Stimulated activated CD8-positive, alpha-beta memory T cell treated with anti-CD3 and anti-CD28 coated beads, Interleukin-12 subunit alpha, Interleukin-12 subunit beta, amount 100 ng/mL, for 1 hour (primary cell): ENCODE measurements around the gene GIPC2.
"Not testable (repeated sequence)": the region's sequence is repeated elsewhere in the genome, so short reads cannot be mapped to it uniquely, and the experiment has no call there.

ENCODE experiments used
- DNase-seq: peaks from one replicate; pipeline ENCODE4 v3.0.0-alpha.2; 2020; ENCODE audit warnings: low read depth

Gene GIPC2

DNA sequence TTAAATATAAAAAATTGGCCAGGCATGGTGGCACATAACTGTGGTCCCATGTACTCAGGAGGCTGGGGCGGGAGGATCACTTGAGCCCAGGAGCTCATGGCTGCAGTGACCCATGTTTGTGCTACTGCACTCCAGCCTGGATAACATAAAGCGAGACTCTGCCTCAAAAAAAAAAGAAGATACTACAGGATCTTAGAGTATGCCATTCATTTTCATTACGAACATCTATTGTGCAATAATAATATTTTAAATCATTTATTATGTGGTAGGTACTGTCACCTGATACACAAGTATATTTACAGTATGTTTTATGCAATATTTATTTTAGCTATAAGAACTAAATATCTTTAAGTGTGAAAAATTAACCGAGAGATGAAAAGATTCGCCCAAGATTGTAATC is 9.3 kb upstream of the GIPC2 start:
- DNase-seq = no peak

DNA sequence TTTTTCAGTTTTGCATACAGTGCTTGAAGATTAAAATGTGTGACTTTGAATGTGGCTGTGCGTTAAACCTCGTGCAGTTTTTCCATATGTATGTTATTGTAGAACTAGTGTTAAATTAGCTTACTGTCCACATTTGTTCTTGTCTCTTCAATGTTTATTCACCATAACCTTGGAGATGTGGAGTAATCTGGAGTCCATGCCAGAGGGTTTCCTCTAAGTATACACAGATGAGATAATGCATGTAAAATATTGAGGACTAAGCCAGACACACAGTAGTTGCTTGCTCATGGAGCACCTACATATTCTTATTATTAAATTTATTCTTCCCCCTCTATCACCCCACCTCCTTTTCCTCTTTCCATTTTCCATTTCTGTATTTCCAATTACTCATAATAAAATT is 7.7 kb upstream of the GIPC2 start:
- DNase-seq = no peak

DNA sequence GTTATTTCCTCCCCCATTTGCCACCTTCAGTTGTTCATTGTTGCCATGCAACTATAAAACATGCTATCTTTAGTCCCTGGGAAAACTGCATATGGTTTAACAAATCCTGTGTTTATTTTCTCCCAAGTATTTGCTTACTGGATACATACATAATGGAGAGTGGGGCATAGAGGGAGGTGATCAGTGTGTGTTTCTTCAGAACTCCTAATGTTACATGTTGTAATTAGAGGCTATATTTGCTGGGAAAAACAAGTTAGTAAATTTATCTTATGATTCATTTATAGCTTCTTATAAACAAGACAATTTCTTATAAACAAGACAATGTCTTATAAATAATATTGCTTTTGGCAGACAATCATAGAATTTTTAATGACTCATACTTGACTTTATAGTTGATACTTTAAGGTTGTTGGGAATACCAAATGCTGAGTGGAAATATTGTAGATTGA is 7.3 kb upstream of the GIPC2 start:
- DNase-seq = no peak

DNA sequence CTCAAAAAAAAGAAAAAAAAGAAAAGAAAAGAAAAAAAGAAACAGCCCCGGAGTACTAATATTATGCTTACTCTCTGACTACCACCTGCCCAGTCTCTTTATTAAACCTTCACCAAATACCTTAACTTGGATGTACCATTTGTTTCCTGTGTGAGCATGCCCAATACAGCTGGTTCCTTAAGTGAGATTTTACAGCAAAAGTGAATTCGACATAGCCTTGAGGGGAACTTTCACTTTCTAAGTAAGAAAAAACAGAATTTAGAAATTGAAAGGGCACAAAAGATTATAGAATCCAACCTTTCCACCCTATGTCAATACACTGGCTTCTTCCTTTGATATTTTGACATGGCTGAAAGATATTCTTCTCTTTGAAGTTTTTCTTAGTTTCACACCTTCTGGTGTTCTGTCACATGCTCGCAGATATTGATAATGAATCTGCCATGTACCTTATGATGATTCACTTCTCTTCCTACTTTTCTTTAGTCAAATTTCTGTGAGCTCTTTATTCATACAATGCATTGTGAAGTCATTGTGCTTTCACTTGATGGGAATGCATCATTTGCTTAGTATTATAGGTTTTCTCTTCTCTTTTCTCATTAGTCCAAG is 5.2 kb upstream of the GIPC2 start:
- no peak for DNase-seq

DNA sequence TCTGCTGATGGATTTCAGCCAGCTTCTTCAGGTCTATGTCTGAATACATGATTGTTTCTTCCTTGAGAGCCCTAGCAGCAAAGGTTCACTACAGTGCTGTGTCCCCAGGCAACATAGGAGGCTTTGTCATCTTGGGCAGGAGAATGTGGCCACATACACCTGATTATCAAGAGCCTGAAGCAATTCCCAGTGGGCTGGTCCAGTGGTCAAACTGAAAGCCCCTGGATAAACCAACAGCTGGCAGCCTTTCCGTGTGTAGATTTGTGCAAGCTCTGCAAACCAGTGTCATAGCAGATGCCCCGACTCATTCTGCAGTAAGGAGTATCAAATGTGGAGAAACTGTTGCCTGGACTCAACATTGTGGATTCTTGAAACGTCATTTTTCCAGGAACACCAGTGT is 2.3 kb upstream of the GIPC2 start:
- DNase-seq = no peak

DNA sequence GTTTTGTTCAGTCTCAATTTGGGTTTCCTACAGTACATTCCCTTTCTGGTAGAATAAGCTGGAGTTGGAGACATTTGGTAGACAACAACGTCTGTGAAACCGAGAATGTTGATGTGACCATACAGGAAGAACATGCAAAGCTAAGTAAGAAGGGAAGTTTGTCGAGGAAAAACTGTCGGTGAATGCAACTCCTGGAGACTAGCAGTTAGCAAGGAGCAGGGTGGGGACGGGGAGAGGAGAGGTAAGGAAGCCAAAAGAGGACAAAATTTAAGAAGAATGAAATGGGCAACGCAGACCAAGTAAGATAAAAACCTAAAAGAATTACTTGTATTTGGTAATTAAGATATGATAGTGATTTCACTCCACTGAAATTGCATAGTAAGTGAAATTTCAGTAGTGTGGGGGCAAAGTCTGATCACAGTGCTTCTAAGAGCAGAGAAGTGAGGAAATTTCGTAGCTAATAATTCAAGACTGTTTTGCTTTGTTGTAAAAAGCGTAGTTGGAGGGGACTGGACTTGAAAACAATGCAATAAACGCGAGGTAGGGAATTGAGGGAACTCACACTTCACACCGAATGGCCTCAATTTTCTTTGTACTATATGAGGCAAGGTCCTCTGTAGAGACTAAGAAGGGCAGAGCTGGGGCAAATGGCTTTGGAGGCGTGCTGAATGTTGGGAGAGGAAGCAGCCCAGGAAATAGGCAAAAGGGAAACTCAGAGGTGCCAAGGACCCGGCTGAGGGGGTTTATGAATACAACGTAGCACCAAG is 787 bp upstream of the GIPC2 start:
- DNase-seq = no peak

DNA sequence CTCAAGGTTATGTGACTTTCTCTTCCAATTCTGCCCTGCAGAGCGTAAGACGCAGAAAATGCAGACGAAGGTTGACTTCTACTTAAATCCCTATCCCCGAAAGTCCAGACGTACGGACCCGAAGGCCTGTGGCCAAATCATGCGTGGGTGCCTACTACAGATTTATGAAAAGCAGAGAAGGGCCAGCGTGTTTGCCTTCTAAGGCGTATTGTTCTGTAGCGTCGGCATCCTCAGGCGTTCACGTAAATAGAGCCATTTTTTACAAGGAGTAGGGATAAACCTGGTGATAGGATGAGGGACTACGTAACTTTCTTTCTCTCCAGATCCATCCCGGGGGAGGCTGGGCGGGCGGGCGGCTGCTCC is 222 bp upstream of the GIPC2 start:
- DNase-seq = no peak

DNA sequence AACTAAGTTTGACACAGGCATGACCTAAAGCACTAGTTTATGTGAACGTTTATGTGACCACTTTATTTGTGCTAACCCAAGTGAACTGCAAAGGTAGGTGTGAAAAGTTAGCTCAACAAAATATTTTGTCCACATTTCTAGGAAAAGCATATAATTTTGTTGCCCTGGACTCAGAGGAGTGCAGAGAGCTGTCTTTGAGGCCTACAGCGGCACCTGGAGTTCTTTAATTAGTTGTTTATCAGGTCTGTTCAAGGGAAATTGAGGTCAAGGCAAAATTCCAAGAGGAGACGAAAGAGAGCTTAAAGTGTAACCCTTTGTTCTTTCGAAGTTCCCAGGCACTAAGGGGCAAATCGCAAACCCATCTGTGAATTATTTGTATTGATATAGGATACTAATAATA is 1.3 kb downstream of the GIPC2 start:
- DNase-seq = no peak

DNA sequence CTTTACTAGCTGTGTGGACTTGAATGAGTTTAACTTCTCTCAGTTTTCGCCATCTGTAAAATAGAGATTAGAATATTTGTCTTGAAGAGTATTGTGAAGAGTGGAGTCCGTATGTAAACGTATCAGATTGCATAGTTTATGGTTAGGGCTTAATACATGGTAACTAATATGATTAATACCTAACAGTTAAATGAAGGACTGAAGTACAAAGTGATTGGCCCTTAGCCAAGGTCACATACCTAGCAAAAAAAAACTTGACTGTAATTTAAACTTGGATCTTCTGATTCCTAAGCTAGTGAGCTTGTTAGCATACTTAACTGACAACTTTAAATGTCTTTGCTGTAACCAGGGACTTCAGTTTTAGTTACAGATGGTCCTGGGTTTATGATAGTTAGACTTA is 1.9 kb downstream of the GIPC2 start:
- DNase-seq = no peak

DNA sequence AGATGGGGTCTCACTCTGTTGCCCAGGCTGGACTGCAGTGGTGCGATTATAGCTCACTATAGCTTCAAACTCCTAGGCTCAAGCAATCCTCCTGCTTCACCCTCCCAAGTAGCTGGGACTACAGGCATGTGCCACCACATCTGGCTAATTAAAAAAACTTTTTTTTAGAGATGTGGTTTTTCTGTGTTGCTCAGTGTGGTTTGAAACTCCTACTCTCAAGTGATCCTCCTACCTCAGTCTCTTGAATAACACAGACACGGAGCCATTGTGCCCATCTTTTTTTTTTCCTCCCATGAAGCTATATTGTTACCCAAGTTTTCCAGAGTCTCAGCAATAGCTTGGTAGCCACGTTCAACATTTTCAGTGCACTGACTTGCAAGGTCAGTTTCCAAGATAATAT is 2.7 kb downstream of the GIPC2 start:
- no peak for DNase-seq

DNA sequence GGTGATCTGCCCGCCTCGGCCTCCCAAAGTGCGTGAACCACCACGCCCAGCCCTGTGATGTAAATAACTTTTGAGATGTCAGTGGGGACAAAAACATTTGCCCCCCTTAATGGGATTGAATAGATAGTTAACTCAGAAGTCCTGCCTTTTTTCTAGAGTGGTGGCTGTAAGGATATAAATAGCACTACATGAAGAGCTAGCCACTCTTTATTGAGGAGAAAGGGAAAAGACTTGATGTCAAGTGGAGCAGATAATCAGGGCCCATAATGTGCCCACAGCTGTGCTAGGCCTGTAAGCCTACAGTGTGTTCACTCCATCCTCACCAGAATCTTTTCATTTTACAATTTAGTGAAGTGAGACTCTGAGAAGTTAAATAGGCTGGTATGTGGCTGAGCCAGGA is 3.6 kb downstream of the GIPC2 start:
- DNase-seq = no peak

DNA sequence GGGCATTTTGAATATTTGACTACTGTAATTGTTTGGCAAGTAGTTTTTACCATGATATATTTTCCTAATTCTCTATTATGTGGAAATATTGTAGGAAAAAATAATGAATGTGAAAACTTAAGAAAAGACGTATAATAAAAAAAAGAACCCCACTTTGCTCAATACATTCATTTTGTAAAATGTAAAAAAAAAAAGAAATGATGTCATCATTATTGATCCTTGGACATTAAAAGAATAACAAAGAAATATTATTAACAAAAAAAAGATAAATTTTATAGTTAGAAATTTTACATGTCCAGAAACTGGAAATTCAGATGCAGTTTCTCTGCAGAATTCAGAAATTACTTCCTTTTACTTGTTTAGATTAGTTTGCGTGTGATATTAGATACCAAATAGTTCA is 5.2 kb downstream of the GIPC2 start:
- DNase-seq = no peak

DNA sequence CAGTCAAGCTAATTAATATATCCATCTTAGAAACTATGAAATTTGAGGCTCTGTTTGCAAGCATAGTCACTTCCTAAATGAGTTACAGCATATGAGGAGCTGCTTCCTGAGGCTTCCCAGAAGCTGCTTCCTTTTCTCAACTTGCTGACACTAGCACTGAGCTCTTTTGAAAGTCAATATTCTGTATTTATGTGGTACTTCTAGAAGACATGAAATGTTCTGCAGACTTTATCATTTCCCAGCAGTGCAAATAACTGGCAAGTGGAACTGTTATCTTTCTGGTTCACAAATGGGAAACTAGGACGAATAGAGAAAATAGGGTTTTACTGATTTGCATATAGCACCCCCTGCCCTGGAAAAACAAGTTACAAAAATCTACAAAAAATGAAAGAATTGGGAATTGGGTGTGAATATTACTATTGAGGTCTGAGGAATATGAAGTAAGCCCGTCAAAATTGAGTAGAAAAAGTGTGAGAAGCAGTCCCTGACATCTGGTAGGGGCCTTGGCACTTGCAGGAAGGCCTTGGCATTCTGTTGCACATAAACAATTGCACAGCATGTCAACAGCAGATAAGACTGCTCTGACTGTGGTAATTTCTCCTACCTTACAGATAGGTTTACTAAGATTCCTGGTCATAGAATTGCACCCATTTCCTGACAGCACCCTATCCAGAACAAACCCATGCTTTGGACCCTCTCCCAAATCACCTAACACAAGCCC is 7.1 kb downstream of the GIPC2 start:
- no peak for DNase-seq

DNA sequence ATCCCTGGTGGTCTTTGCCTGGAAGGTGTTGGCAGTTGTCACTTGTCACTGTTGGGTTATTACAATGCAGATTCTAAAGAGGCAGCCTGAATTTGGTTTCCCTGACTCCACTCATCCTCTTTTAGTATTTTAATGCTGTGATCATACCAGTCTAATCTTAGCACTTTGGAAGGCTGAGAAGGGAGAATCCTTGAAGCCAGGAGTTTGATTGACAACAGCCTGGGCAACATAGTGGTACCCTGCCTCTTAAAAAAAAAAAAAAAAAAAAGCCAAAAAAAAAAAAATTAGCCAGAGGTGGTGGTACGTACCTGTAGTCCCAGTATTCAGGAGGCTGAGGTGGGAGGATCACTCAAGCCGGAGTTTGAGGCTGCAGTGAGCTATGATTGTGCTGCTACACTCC is 7.7 kb downstream of the GIPC2 start:
- no peak for DNase-seq

DNA sequence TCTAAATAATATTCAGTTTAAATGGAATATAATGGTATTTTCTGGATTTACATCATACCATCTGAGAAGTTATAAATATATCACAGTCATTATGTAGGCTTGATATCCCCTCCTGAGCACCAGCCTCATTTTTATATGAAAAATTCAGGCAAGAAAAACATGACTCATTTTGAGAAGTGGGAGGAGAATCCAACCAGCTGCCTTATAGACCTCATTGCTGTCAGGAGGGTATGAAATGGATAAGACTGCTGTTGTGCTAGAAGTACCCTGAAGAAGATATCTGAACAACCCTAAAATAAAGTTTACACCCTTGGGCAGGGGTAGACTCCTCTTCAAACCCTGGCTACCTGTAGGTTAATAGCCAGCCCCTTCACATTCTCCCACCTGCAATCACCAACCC is 8.8 kb downstream of the GIPC2 start:
- DNase-seq = no peak

DNA sequence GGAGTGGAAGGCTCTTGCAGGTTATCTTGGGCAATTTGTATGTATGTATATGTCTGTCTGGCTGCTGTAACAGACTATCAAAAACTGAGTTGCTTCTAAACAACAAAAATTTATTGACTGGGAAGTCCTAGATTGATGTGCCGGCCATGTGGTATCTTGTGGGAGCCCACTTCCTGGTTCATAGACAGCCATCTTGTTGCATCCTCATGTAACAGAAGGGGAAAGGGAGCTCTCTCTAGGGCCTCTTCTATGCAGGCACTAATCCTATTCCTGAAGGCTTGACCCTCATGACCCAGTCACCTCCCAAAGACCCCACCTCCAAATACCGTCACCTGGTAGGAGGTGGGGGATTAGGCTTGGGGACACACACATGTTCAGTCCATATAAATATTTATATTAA is 9.2 kb downstream of the GIPC2 start:
- no peak for DNase-seq

DNA sequence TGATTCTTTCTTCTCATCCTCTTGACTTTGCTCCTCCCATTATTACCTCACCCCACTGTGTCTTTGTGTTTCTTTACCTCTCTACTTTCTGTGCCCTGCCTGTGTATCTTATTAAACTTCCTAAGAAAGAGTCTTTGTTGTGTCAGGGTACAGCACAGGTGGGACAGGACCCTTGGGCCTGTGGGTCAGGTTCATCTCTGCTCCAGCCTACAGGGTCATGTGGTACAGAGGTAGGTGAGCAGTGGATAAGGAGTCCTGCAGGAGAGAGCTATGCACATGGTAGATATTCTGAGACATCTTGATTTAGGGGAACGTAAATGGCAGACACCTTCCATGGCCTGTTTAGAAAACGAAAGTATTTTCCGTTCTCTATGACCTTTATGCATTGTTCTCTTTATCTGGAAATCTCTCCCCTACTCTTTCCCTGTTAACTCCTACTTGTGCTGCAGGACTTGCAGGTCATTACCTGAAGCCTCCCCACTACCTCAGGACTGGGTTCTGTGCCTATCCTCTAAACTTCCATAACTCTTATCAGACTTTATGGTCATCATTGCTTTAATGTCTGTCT is 9.9 kb downstream of the GIPC2 start:
- no peak for DNase-seq

DNA sequence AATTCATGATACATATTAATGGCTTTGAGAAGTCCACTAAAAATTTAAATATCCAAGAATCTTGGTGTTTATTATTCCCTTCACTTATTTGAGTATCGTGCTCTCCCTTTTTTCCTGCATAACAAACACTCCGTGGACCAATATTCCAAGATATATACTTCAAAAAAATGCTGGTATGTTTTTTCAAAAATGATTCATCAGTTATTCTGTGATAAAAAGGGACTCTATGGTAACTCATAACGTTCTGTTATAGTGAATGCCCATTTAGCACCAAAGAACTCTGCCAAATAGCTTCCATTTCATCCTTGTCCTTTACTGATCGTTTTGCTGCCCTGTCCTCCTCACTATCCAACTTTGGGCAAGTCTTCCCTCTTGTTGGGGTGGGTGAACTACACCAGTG is 12.9 kb downstream of the GIPC2 start:
- DNase-seq = no peak

DNA sequence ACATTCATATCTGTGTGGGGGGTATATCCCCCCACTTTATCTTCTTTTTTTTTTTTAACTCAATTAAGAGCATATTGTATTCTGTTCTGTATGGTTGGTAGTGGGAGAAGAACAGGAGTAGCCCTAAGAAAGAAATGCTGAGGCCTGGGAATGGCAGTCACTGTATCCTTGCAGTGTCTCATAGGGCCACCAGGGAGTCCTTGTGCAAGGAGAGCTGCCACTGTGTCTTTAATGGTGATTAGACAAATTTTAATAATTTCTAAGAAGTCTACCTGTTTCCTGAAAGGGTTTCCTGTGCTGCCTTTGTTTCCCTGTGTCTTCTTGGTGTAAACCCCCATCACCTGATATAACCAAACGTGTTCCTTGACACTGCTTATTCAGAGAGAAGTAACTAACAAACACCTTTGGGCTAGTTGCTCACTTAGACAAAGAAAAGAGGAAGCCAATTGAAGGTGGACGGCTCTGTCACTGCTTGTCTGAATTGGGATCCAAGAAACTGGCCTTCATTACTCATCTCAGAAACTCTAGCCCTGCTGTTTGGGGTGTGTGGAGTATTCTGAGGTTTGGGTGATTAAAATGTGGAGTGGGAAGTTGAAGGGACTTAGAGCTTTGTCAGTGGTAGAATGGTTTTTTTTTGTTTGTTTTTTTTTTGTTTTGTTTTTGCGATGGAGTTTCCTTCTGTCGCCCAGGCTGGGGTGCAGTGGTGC is 15.2 kb downstream of the GIPC2 start:
- no peak for DNase-seq

DNA sequence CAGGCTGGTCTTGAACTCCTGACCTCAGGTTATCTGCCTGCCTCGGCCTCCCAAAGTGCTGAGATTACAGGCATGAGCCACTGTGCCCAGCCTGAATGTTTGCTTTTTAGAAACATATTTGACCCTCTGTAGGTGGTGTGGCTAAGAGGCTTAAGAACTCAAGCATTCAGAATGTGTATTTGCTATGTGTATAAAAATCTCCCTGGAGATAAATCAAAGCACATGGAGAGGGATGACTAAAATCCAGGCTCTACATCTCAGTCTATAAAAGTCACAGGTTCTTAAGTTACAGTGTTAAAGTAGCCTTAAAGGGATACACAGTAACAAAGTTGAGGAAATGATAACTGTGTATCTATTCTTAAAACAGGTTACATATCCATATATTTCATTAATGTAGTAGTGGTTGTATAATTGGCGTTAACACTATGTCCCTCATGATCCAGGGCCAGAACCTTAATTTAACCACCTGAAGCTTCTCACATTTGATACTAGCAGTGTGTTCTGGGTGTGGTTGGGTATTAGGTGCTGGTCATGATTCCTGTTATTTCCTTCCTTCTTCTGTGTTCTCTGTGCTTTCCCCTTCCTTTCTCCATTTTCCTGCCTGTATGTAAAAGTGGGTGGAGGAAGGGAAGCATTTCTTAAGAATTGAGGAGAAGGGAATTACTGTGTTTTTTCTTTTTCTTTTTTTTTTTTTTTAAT is 16.2 kb downstream of the GIPC2 start:
- no peak for DNase-seq

DNA sequence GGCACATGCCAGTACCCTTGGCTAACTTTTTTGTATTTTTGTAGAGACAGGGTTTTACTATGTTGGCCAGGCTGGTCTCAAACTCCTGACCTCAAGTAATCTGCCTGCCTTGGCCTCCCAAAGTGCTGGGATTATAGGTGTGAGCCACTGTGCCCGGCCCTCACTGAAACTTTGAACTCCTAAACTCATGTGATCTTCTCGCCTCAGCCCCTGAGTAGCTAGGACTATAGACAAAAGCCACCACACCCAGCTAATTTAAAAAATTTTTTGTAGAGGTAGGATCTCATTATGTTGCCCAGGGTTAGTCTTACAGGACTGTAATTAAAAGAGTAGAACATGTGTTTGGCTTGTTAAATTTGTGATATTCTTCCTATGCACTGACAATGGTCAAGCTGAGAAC is 19.1 kb downstream of the GIPC2 start:
- not testable (repeated sequence) for DNase-seq
